GM12873 (cell line): ENCODE results near the gene RPS6KB2.

Experiments
- CTCF ChIP-seq: IDR thresholded peaks from 2 replicates; pipeline ENCODE4 v1.5.1; 2012; ENCODE audit warnings: low read depth, mild to moderate bottlenecking, moderate library complexity, low read length, control low read depth; ENCODE audit not compliant: insufficient read depth; ENCODE audit errors: missing control alignments

The RPS6KB2 gene

GRCh38 chr11:67393990-67394389 lies 34.3 kb upstream of the RPS6KB2 start:
- no peak for TF ChIP-seq CTCF

GRCh38 chr11:67395555-67396258 lies 32.6 kb upstream of the RPS6KB2 start:
- TF ChIP-seq CTCF = no peak

GRCh38 chr11:67396259-67396581 lies 32.1 kb upstream of the RPS6KB2 start:
- no peak for TF ChIP-seq CTCF

- TF ChIP-seq CTCF = no peak
Observed at GRCh38 chr11:67396587-67397389, 31.5 kb upstream of the RPS6KB2 start.

GRCh38 chr11:67397536-67397935 lies 30.8 kb upstream of the RPS6KB2 start:
- no peak for TF ChIP-seq CTCF

GRCh38 chr11:67397986-67398660 lies 30.2 kb upstream of the RPS6KB2 start:
- no peak for TF ChIP-seq CTCF

- no peak for TF ChIP-seq CTCF
Observed at GRCh38 chr11:67398661-67399563, 29.4 kb upstream of the RPS6KB2 start.
